ENCODE results near the gene WDR45B.

WDR45B gene

DNA sequence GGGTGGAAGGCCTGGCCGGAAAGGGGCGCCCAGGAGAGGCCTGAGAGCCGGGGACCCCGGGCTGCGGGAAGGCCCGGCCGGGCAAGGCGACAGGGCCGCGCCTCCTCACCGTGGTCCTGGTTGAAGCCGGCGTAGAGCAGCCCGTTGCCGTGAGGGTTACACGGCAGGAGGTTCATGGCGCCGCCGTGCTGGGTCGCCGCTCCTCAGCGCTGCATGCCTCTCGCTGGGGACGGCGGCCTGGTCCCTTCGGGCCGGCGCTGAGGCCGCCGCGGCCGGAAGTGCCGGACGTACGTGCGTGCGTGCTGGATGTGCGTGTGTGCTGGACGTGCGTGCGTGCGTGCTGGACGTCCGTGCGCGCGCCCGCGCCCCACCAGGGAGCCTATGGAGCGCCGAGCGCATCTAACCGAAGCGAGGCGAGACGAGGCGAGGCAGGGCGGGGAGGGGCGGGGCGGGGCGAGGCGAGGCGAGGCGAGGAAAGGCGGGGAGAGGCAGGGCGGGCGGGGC, at the start of gene WDR45B:
Gene WDR45B, minus strand, starts transcription at position 280 of the 504 bp plus-strand sequence. Its CDS starts 104 bp downstream, at position 176.
- peak within 1 kb of the TSS; percentile 90 for H3K4me3 ChIP-seq
- in situ Hi-C loops (cut with MboI; ENCODE audit: low sequenced_read_pairs) = no loop called here
- H3K27me3 ChIP-seq (ENCODE audit: low read depth) = no peaks in the 10 kb centered on the region
- peaks cover 20% of the 10 kb centered on the region for H3K36me3 ChIP-seq (replicated peaks)
- H3K4me1 ChIP-seq = peaks cover 2% of the 10 kb centered on the region; the same call in 1 of the 2 replicates
- DNase-seq (ENCODE audit: low spot score in 2 of 2) = peak; percentile 89 to 96
- H3K9me3 ChIP-seq = no peaks in the 10 kb centered on the region

DNA sequence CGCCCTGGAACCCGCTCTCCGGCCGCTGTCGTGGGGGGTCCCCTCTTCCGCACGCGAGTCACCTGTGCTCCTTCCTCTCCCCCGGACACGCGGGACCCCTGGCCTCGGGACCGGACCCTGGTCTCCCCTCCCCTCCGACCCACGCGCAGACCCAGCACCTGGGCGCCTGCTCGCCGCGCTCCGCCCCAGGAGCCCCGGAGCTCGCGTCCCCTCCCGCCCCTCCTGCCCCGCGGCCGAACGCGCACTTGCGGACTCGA, 49.5 kb upstream of the WDR45B start:
- H3K4me3 ChIP-seq = peak overlapping the region; percentile 46
- H3K36me3 ChIP-seq (replicated peaks) = no peaks in the 10 kb centered on the region
- no peaks in the 10 kb centered on the region for H3K27me3 ChIP-seq (ENCODE audit: low read depth)
- no peaks in the 10 kb centered on the region for H3K4me1 ChIP-seq
- H3K9me3 ChIP-seq = peaks cover 5% of the 10 kb centered on the region
- in situ Hi-C loops (cut with MboI; ENCODE audit: low sequenced_read_pairs) = no loop called here
- no peak for DNase-seq (ENCODE audit: low spot score in 2 of 2)

DNA sequence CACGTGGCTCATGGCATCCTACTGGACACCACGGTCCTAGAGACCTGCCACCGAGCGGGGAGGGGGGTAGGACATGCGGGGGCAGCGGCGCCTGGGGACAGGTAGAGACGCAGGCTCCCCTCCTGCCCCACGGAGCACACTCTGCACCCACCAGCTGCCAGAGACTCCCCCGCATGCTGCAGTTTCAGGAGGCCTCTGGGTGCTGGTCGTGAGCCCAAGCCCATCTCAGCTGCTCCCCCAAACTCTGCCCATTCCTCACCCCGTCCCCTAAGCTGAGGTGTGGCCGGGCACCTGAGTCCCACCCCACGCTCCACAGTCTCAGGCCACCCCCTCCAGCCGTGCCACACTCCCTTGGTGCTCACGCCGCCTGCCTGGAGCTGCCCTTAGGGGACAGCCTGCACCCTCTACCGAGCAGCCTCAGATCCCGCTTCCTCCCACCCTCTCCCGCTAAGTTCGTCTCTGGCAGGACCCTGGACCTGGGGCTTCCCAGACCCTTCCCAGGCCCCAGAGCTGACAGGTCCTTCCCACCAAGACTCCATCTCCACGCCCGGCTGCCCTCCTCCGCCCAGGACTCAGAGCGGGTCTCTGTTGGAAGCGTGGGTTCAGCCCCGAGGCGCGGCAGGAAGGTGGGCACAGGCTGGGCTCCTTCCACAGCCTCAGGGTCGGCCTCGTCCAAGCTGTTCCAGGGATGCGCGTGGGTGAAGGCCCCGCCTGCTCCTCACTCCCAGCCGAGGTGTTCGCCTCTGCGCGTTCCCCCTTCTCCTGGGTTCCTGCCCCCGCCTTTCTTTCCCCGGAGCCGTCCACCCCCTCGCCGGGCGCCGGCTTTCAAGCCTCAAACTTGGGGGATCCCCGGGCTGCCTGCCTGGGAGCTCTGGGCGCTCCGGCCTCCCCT, 48.9 kb upstream of the WDR45B start:
- in situ Hi-C loops (cut with MboI; ENCODE audit: low sequenced_read_pairs) = no loop called here
- Histone ChIP-seq H3K27me3 (ENCODE audit: low read depth) (no peaks in the 10 kb centered on the region), H3K4me3 (peak overlapping the region; percentile 46), H3K9me3 (peaks cover 5% of the 10 kb centered on the region), H3K4me1 (no peaks in the 10 kb centered on the region), H3K36me3 (replicated peaks) (no peaks in the 10 kb centered on the region)
- peak in 1 of 2 experiments; percentile 31 for DNase-seq (ENCODE audit: low spot score in 2 of 2)

DNA sequence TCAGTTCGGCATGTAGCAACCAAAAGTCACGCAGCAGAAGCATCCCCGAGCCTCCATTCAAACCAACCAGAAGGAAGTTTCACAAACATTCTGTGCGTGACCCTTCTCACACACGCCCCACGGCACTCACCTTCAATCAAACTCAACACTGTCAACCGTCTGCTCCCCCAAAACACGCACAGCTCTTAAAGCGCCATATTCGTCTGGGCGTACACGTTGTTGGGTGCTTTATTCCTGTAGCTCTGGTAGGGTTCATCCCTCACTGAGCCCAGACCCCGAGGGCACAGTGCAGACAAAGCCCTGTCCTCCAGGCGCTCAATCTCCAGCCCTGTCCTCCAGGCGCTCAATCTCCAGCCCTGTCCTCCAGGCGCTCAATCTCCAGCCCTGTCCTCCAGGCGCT, 48.0 kb upstream of the WDR45B start:
- in situ Hi-C loops (cut with MboI; ENCODE audit: low sequenced_read_pairs) = no loop called here
- H3K4me3 ChIP-seq = no peak overlapping the region
- no peak for DNase-seq (ENCODE audit: low spot score in 2 of 2)
- no peaks in the 10 kb centered on the region for H3K27me3 ChIP-seq (ENCODE audit: low read depth)
- peaks cover 5% of the 10 kb centered on the region for H3K9me3 ChIP-seq
- no peaks in the 10 kb centered on the region for H3K36me3 ChIP-seq (replicated peaks)
- H3K4me1 ChIP-seq = peaks cover 5% of the 10 kb centered on the region

DNA sequence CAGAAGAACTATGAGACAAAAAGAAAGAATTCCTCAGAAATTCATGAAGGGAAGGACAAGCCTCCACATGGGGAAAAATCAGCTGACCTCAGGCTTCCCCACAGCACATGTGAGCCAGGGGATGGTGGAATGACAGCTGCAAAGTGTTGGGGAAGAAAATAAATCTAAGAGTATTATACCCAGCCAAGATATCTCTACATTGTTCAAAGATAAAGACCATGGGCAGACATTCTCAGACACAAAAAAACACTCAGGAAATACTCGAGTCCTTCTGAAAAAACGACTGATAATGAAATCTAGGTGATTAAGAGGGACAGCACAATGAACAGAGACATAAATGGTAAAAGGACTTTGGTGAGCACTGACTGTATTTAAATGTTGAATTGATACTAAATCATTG, 46.4 kb upstream of the WDR45B start:
- no peak for DNase-seq (ENCODE audit: low spot score in 2 of 2)
- H3K4me3 ChIP-seq = no peak overlapping the region
- peaks cover 5% of the 10 kb centered on the region for H3K9me3 ChIP-seq
- H3K36me3 ChIP-seq (replicated peaks) = no peaks in the 10 kb centered on the region
- in situ Hi-C loops (cut with MboI; ENCODE audit: low sequenced_read_pairs) = no loop called here
- H3K27me3 ChIP-seq (ENCODE audit: low read depth) = no peaks in the 10 kb centered on the region
- H3K4me1 ChIP-seq = peaks cover 7% of the 10 kb centered on the region

- in situ Hi-C loops (cut with MboI; ENCODE audit: low sequenced_read_pairs) = no loop called here
- H3K4me1 ChIP-seq = peaks cover 7% of the 10 kb centered on the region
- no peak for DNase-seq (ENCODE audit: low spot score in 2 of 2)
- peaks cover 5% of the 10 kb centered on the region for H3K9me3 ChIP-seq
- H3K36me3 ChIP-seq (replicated peaks) = no peaks in the 10 kb centered on the region
- no peaks in the 10 kb centered on the region for H3K27me3 ChIP-seq (ENCODE audit: low read depth)
- H3K4me3 ChIP-seq = no peak overlapping the region
Observed at GRCh38 chr17:82693168-82693867, 45.1 kb upstream of the WDR45B start.

DNA sequence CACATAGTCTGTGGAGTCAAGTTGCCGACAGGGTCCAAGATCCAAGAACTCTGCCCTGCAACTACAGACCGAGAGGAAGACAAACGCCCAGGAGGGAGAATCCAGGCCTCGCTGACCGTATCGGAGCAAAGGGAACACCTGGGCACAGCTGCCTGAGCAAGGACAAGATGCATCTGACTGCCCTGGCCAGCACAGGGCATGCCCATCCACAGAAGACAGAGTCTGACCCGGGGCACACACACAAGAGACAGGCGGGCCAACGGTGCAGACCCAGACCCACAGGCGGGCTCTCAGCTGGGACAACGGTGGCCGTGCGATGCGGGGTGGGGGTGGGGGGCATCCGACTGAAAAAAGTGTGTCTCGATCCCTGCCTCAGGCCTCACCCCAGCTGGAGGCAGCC, 44.0 kb upstream of the WDR45B start:
- no peak for DNase-seq (ENCODE audit: low spot score in 2 of 2)
- Histone ChIP-seq H3K4me3 (no peak overlapping the region), H3K9me3 (peaks cover 5% of the 10 kb centered on the region), H3K27me3 (ENCODE audit: low read depth) (no peaks in the 10 kb centered on the region), H3K36me3 (replicated peaks) (no peaks in the 10 kb centered on the region), H3K4me1 (peaks cover 7% of the 10 kb centered on the region)
- in situ Hi-C loops (cut with MboI; ENCODE audit: low sequenced_read_pairs) = no loop called here

DNA sequence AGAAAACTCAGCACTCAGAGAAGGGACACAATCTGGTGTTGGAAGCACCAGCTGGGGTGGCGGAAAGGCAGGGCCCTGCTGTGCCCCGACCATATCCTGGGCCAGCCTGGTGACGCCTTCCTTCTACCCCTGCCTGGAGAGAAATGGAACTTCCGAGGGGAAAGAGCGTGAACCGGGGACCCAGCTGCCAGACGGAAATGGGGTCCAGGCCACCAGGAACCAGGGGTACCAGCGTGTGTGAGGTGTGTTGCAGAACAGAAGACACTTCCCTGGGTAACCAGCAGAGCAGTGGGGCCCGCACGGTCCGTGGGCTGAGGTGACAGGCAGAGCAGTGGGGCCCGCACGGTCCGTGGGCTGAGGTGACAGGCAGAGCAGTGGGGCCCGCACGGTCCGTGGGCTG, 43.5 kb upstream of the WDR45B start:
- no peaks in the 10 kb centered on the region for H3K27me3 ChIP-seq (ENCODE audit: low read depth)

GRCh38 chr17:82690786-82691489, 42.7 kb upstream of the WDR45B start:
- H3K27me3 ChIP-seq (ENCODE audit: low read depth) = no peaks in the 10 kb centered on the region
- no peak overlapping the region for H3K4me3 ChIP-seq
- H3K36me3 ChIP-seq (replicated peaks) = no peaks in the 10 kb centered on the region
- in situ Hi-C loops (cut with MboI; ENCODE audit: low sequenced_read_pairs) = no loop called here
- DNase-seq (ENCODE audit: low spot score in 2 of 2) = peak; percentile 75 to 80
- H3K9me3 ChIP-seq = peaks cover 5% of the 10 kb centered on the region
- H3K4me1 ChIP-seq = peaks cover 7% of the 10 kb centered on the region

More for the DNA sequence above, 43.5 kb upstream of the WDR45B start:
- Histone ChIP-seq H3K9me3 (peaks cover 5% of the 10 kb centered on the region), H3K36me3 (replicated peaks) (no peaks in the 10 kb centered on the region), H3K4me3 (no peak overlapping the region), H3K4me1 (peaks cover 7% of the 10 kb centered on the region)
- DNase-seq (ENCODE audit: low spot score in 2 of 2) = no peak
- in situ Hi-C loops (cut with MboI; ENCODE audit: low sequenced_read_pairs) = no loop called here

- Histone ChIP-seq H3K36me3 (replicated peaks) (no peaks in the 10 kb centered on the region), H3K4me1 (peaks cover 7% of the 10 kb centered on the region), H3K4me3 (no peak overlapping the region), H3K27me3 (ENCODE audit: low read depth) (no peaks in the 10 kb centered on the region), H3K9me3 (no peaks in the 10 kb centered on the region)
- no peak for DNase-seq (ENCODE audit: low spot score in 2 of 2)
- in situ Hi-C loops (cut with MboI; ENCODE audit: low sequenced_read_pairs) = no loop called here
Observed at GRCh38 chr17:82689077-82689476, 40.8 kb upstream of the WDR45B start.

- peaks cover 2% of the 10 kb centered on the region; the same call in 1 of the 2 replicates for H3K9me3 ChIP-seq
- no peak overlapping the region for H3K4me3 ChIP-seq
- H3K27me3 ChIP-seq (ENCODE audit: low read depth) = no peaks in the 10 kb centered on the region
- in situ Hi-C loops (cut with MboI; ENCODE audit: low sequenced_read_pairs) = no loop called here
- peaks cover 7% of the 10 kb centered on the region for H3K4me1 ChIP-seq
- H3K36me3 ChIP-seq (replicated peaks) = no peaks in the 10 kb centered on the region
- no peak for DNase-seq (ENCODE audit: low spot score in 2 of 2)
Observed at GRCh38 chr17:82687871-82688270, 39.6 kb upstream of the WDR45B start.

DNA sequence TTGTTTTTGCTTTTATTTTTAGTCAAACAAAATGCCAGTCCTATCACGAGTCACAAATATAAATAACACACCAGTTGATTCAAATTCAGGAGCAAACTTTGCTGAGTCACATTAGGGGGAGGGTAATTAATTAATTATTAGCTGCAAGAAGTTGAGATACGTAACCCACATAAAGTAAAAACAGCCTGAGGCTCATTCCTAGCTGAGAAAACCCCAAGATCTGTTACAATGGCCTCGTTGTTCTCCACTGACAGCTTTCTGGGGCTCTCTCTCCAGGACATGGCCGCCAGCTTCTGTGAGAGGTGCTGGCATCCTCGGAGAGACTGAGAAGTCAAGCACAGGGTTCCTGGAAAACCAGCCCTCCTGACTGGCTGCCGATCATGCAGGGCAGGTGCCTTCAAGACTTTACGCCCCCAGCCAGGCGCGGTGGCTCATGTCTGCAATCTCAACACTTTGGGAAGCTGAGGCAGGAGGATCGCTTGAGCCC, 39.2 kb upstream of the WDR45B start:
- Histone ChIP-seq H3K9me3 (peaks cover 2% of the 10 kb centered on the region; the same call in 1 of the 2 replicates), H3K4me3 (no peak overlapping the region), H3K27me3 (ENCODE audit: low read depth) (no peaks in the 10 kb centered on the region), H3K4me1 (peaks cover 7% of the 10 kb centered on the region), H3K36me3 (replicated peaks) (no peaks in the 10 kb centered on the region)
- in situ Hi-C loops (cut with MboI; ENCODE audit: low sequenced_read_pairs) = no loop called here
- DNase-seq (ENCODE audit: low spot score in 2 of 2) = no peak

DNA sequence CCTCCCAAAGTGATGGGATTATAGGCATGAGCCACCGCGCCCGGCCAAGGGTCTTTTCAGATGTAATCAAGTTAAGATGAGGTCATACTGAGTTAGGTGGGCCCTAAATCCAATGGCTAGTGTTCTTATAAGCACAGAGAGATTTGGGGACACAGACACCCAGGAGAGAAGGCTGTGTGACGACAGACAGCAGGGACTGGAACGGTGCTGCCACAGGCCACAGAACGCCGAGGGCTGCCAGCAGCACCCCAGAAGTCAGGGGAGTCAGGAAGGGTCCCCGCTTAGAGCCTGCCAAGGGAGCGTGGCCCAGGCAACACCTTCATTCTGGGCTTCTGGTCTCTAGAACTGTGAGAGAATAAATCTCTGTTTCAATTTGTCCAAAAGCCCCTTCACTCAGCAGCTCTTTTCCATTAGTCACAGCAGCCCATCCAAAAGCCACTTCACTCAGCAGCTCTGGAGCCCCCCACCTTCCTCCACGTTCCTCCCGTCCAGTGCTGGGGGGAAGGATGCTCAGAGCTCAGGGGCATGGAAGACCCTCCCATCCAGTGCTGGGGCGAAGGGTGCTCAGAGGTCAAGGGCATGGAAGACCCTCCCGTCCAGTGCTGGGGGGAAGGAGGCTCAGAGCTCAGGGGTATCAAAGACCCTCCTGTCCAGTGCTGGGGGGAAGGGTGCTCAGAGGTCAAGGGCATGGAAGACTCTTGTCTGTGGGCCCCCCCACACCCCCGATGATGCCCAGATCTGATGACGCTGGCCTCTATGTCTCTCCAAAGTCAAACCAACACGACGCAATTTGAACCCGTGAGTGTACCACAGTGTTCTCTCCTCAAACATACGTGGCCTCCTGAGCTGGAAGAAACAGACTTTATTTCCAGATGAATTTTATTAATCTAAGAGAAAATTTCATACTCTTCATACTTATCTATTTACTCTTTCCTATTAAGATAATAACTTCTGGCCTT, 38.4 kb upstream of the WDR45B start:
- no peak overlapping the region for H3K4me3 ChIP-seq
- H3K4me1 ChIP-seq = peaks cover 6% of the 10 kb centered on the region
- H3K27me3 ChIP-seq (ENCODE audit: low read depth) = no peaks in the 10 kb centered on the region
- no peak for DNase-seq (ENCODE audit: low spot score in 2 of 2)
- H3K9me3 ChIP-seq = peaks cover 6% of the 10 kb centered on the region
- in situ Hi-C loops (cut with MboI; ENCODE audit: low sequenced_read_pairs) = no loop called here
- H3K36me3 ChIP-seq (replicated peaks) = no peaks in the 10 kb centered on the region

All from HAP-1 (cell line).